PFSK-1 (cell line): Measurements from ENCODE around the gene NOVA2.

ENCODE experiments used
- FOXP2 ChIP-seq: optimal IDR thresholded peaks from 2 replicates; pipeline ENCODE3; 2011; ENCODE audit warnings: borderline replicate concordance, control low read depth, inconsistent platforms; ENCODE audit not compliant: insufficient read depth; ENCODE audit errors: extremely low read length, extremely low read depth
- POLR2AphosphoS5 ChIP-seq: IDR thresholded peaks from 2 replicates; pipeline ENCODE4 v1.6.1; 2012; ENCODE audit warnings: low read depth, mild to moderate bottlenecking, control low read depth, low read length, moderate library complexity
- SIN3A ChIP-seq: IDR thresholded peaks from 2 replicates; pipeline ENCODE4 v1.6.1; 2012; ENCODE audit warnings: mild to moderate bottlenecking, low read length, moderate library complexity, borderline replicate concordance; ENCODE audit not compliant: insufficient read depth
- TAF1 ChIP-seq: IDR thresholded peaks from 2 replicates; pipeline ENCODE4 v1.6.1; 2012; ENCODE audit warnings: low read length, control low read depth, borderline replicate concordance; ENCODE audit not compliant: insufficient read depth
- TF ChIP-seq, protein P1 (sequence below), 2 experiments: IDR thresholded peaks; 2 replicates each; pipeline versions ENCODE4 v1.6.1 to v1.8.0; 2011 to 2012; ENCODE audit warnings: low read depth in 2 of 2, low read length in 2 of 2, control low read depth in 1 of 2, inconsistent platforms in 1 of 2, mild to moderate bottlenecking in 1 of 2, moderate library complexity in 1 of 2; ENCODE audit not compliant: insufficient read depth in 1 of 2

The NOVA2 gene

GRCh38 chr19:45994456-45994997, 20.9 kb upstream of the NOVA2 start:
- TF ChIP-seq SIN3A, result no peak

- TF ChIP-seq FOXP2 (no peak), SIN3A (no peak), POLR2AphosphoS5 (no peak), TAF1 (no peak)
- TF ChIP-seq, protein P1, sequence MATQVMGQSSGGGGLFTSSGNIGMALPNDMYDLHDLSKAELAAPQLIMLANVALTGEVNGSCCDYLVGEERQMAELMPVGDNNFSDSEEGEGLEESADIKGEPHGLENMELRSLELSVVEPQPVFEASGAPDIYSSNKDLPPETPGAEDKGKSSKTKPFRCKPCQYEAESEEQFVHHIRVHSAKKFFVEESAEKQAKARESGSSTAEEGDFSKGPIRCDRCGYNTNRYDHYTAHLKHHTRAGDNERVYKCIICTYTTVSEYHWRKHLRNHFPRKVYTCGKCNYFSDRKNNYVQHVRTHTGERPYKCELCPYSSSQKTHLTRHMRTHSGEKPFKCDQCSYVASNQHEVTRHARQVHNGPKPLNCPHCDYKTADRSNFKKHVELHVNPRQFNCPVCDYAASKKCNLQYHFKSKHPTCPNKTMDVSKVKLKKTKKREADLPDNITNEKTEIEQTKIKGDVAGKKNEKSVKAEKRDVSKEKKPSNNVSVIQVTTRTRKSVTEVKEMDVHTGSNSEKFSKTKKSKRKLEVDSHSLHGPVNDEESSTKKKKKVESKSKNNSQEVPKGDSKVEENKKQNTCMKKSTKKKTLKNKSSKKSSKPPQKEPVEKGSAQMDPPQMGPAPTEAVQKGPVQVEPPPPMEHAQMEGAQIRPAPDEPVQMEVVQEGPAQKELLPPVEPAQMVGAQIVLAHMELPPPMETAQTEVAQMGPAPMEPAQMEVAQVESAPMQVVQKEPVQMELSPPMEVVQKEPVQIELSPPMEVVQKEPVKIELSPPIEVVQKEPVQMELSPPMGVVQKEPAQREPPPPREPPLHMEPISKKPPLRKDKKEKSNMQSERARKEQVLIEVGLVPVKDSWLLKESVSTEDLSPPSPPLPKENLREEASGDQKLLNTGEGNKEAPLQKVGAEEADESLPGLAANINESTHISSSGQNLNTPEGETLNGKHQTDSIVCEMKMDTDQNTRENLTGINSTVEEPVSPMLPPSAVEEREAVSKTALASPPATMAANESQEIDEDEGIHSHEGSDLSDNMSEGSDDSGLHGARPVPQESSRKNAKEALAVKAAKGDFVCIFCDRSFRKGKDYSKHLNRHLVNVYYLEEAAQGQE (IDR thresholded peaks at IDR 0.05; ENCODE audit: insufficient read depth in 1 of 2, low read depth in 2 of 2, low read length in 2 of 2), result no peak
These were observed 16.6 kb upstream of the NOVA2 start for GRCh38 chr19:45990113-45990728.

DNA sequence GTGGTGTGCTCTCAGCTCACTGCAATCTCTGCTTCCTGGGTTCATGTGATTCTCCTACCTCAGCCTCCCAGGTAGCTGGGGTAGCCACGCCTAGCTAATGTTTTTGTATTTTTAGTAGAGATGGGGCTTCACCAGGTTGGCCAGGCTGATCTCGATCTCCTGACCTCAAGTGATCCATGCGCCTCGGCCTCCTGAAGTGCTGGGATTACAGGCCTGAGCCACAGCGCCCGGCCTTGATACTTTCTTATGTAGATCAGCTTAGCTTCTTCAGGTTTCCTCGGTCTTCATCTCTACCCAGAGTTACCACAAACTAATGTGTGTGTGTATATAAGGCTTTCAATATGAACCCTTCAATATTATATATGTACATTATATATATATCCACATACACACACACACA, 11.7 kb upstream of the NOVA2 start:
- TF ChIP-seq SIN3A (no peak), FOXP2 (no peak), TAF1 (no peak), POLR2AphosphoS5 (no peak)
- TF ChIP-seq, protein P1 (IDR thresholded peaks at IDR 0.05; ENCODE audit: insufficient read depth in 1 of 2, low read depth in 2 of 2, low read length in 2 of 2), result no peak

DNA sequence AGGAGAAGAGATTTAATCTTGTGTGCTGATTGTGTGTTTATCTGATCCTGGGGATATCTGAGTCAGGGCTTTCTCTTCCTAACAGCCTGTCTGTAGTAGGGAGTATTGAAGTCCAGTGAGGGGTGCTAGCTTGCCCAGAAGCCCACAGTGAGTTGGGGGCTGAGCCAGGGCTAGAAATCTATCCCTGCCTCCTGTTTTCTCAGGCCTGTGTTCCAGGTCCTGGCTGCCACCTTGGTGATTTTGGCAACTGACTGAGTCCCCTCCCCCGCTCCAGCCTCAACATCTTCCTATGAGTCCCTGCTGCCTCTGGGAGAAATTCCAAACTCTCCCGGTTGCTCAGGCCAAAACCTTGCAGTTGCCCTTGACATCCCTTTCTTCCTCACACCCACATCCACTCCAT, 7.7 kb upstream of the NOVA2 start:
- TF ChIP-seq POLR2AphosphoS5 (no peak), FOXP2 (no peak)

GRCh38 chr19:45978156-45978555, 4.5 kb upstream of the NOVA2 start:
- TF ChIP-seq, protein P1 (IDR thresholded peaks at IDR 0.05; ENCODE audit: insufficient read depth in 1 of 2, low read depth in 2 of 2, low read length in 2 of 2), result no peak
- no peak for TF ChIP-seq POLR2AphosphoS5
- TF ChIP-seq TAF1, result no peak
- TF ChIP-seq SIN3A, result no peak
- no peak for TF ChIP-seq FOXP2

GRCh38 chr19:45976178-45976577, 2.5 kb upstream of the NOVA2 start:
- no peak for TF ChIP-seq POLR2AphosphoS5
- TF ChIP-seq, protein P1 (IDR thresholded peaks at IDR 0.05; ENCODE audit: insufficient read depth in 1 of 2, low read depth in 2 of 2, low read length in 2 of 2), result no peak
- no peak for TF ChIP-seq FOXP2
- no peak for TF ChIP-seq SIN3A
- no peak for TF ChIP-seq TAF1
